ENCODE measurements around the gene SIL1.

DNA sequence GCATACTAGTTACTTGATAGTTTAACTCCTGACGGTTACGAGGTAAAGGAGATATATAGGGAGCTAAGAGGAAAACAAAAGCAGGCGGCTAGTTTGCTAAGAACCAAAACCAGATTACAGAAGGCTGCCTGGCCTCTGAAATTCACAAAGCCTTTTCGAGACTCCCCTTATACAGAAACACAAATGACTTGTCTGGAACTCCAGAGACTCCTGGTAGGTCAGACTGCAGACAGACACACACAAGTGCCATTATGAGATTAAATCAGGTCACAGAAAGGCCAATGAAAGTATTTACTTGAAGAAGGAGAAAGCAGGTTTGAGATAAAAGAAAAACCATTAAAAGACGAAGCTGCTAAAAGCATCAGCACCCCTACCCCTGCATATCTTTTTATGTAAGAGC is 180.5 kb downstream of the SIL1 start:
- no peak for TF ChIP-seq CTCF (IDR thresholded peaks at IDR 0.05 in 8 of 11, conservative IDR thresholded peaks at IDR 0.05 in 3 of 11)
- TF ChIP-seq POLR2AphosphoS5 (IDR thresholded peaks at IDR 0.05), result no peak
- TF ChIP-seq POLR2A (IDR thresholded peaks at IDR 0.05), result no peak

All from spleen (tissue), 7 donors.